SK-N-SH (cell line): ENCODE data around the gene ZIC1. TPM values are rescaled to one million over a fixed set of nuclear protein-coding genes. Genes with fewer than 3 reads are reported as not detected.

Source experiments
- CTCF ChIA-PET: fragments of 300-600, 350-600 bp; formaldehyde crosslinking; extraction: SDS; loops from one replicate; lab custom pipeline; 2021; lab: Yijun Ruan, JAX
- POLR2A ChIA-PET: fragments of 350-600 bp; sonication (Branson Sonifier 250); formaldehyde crosslinking; extraction: SDS; loops from one replicate; lab custom pipeline; 2020; ENCODE audit warnings: antibody characterized with exemption, inconsistent platforms; lab: Yijun Ruan, JAX
- DNase-seq: peaks from one replicate; pipeline ENCODE4 v3.0.0; 2012
- H2AFZ ChIP-seq: fragments of 200-600 bp; sonication (generic); 2 replicates; pipeline ENCODE4 v1.8.1; 2016; ENCODE audit warnings: antibody characterized with exemption, mild to moderate bottlenecking, low read depth
- H3F3A ChIP-seq: fragments of 200-600 bp; sonication (generic); replicated peaks from 2 replicates; pipeline ENCODE3; 2016; ENCODE audit warnings: antibody characterized with exemption, mild to moderate bottlenecking; ENCODE audit not compliant: insufficient read depth
- H3K27ac ChIP-seq, 2 experiments: fragments of 200-500 bp in 1 of 2; fragments of 200-600 bp in 1 of 2; sonication (Bioruptor generic) in 1 of 2; sonication (generic), shearing (Covaris generic) in 1 of 2; 2 replicates each; pipeline versions ENCODE4 v1.5.1 to v1.6.1; 2014 to 2016; ENCODE audit warnings: low read depth in 2 of 2, inconsistent platforms in 1 of 2, low read length in 1 of 2, mild to moderate bottlenecking in 1 of 2, mixed read lengths in 1 of 2
- H3K27me3 ChIP-seq: fragments of 200-600 bp; sonication (generic), shearing (Covaris generic); 2 replicates; pipeline ENCODE4 v1.6.1; 2016; ENCODE audit warnings: mixed run types; ENCODE audit not compliant: insufficient read depth
- H3K36me3 ChIP-seq, 2 experiments: fragments of 200-500 bp in 1 of 2; fragments of 200-600 bp in 1 of 2; sonication (Bioruptor generic) in 1 of 2; sonication (generic) in 1 of 2; replicated peaks in 1 of 2; 2 replicates each; pipeline versions ENCODE3 to v1.5.1; 2014 to 2016; ENCODE audit warnings: low read length in 1 of 2, mild to moderate bottlenecking in 1 of 2; ENCODE audit not compliant: insufficient read depth in 2 of 2, control insufficient read depth in 1 of 2
- H3K4me1 ChIP-seq, 2 experiments: fragments of 200-500 bp in 1 of 2; fragments of 200-600 bp in 1 of 2; sonication (Bioruptor generic) in 1 of 2; sonication (generic), shearing (Covaris generic) in 1 of 2; 2 replicates each; pipeline versions ENCODE4 v1.5.1 to v1.6.1; 2014 to 2016; ENCODE audit warnings: low read depth in 1 of 2, low read length in 1 of 2, mixed run types in 1 of 2; ENCODE audit not compliant: insufficient read depth in 2 of 2, control insufficient read depth in 1 of 2
- H3K4me2 ChIP-seq: fragments of 200-600 bp; sonication (generic), shearing (Covaris generic); 2 replicates; pipeline ENCODE4 v1.6.1; 2017; ENCODE audit warnings: mixed run types
- H3K4me3 ChIP-seq, 2 experiments: fragments of 200-500 bp in 1 of 2; fragments of 200-600 bp in 1 of 2; sonication (Bioruptor generic) in 1 of 2; sonication (generic), shearing (Covaris generic) in 1 of 2; 2 replicates each; pipeline versions ENCODE4 v1.5.1 to v1.8.1; 2014 to 2016; ENCODE audit warnings: low read depth in 2 of 2, inconsistent platforms in 1 of 2, low read length in 1 of 2, mild to moderate bottlenecking in 1 of 2, mixed read lengths in 1 of 2, moderate library complexity in 1 of 2
- H3K79me2 ChIP-seq: fragments of 200-600 bp; sonication (generic); 2 replicates; pipeline ENCODE4 v1.8.1; 2017; ENCODE audit warnings: mild to moderate bottlenecking; ENCODE audit not compliant: insufficient read depth
- H3K9ac ChIP-seq: fragments of 200-600 bp; sonication (generic); 2 replicates; pipeline ENCODE4 v1.6.1; 2017; ENCODE audit warnings: mixed run types
- H3K9me2 ChIP-seq: fragments of 200-600 bp; sonication (generic); 2 replicates; pipeline ENCODE4 v1.6.1; 2017; ENCODE audit warnings: mixed run types
- H3K9me3 ChIP-seq: fragments of 200-600 bp; sonication (generic); 2 replicates; pipeline ENCODE4 v1.6.1; 2017; ENCODE audit warnings: mixed run types, mild to moderate bottlenecking, moderate library complexity
- H4K20me1 ChIP-seq: fragments of 200-600 bp; sonication (generic); 2 replicates; pipeline ENCODE4 v1.6.1; 2017; ENCODE audit warnings: mild to moderate bottlenecking, mixed run types; ENCODE audit not compliant: insufficient read depth
- GATA2 ChIP-seq: sonication (generic); formaldehyde crosslinking; IDR thresholded peaks from 2 replicates; pipeline ENCODE4 v1.5.0; 2020; ENCODE audit warnings: mild to moderate bottlenecking, missing genetic modification reagents
- MEF2A ChIP-seq: IDR thresholded peaks from 2 replicates; pipeline ENCODE4 v1.4.0; 2012; ENCODE audit warnings: low read depth, borderline replicate concordance
- MXI1 ChIP-seq: IDR thresholded peaks from 2 replicates; pipeline ENCODE4 v1.6.1; 2012; ENCODE audit warnings: mild to moderate bottlenecking, low read depth, low read length, improper control_type of control experiment
- NFIC ChIP-seq: IDR thresholded peaks from 2 replicates; pipeline ENCODE4 v1.4.0; 2012; ENCODE audit warnings: borderline replicate concordance
- NRF1 ChIP-seq: IDR thresholded peaks from 2 replicates; pipeline ENCODE4 v1.6.1; 2012; ENCODE audit warnings: low read depth, mild to moderate bottlenecking, low read length
- POLR2AphosphoS5 ChIP-seq: IDR thresholded peaks from 2 replicates; pipeline ENCODE4 v1.6.1; 2012; ENCODE audit warnings: low read depth, low read length
- RFX5 ChIP-seq: IDR thresholded peaks from 2 replicates; pipeline ENCODE4 v1.6.1; 2012; ENCODE audit warnings: mild to moderate bottlenecking, improper control_type of control experiment, low read length
- SMC3 ChIP-seq: IDR thresholded peaks from 2 replicates; pipeline ENCODE4 v1.6.1; 2012; ENCODE audit warnings: low read depth, low read length, improper control_type of control experiment
- YY1 ChIP-seq: IDR thresholded peaks from 2 replicates; pipeline ENCODE4 v1.4.0; 2012; ENCODE audit warnings: low read depth, mild to moderate bottlenecking
- WGBS: methylation state at CpG from one replicate; pipeline ENCODE4 v1.1.6; 2017; ENCODE audit warnings: low lambda C conversion rate; 5-methylcytosine and 5-hydroxymethylcytosine counted together
- polyA plus RNA-seq, 3 experiments: library from polyadenylated mRNA; depleted of rRNA; stranded (reverse); fragments of >200 nt; gene quantifications; 2 replicates each; pipeline ENCODE4 v1.2.3, GENCODE V29; 2012
- TF ChIP-seq, protein P1 (sequence below): IDR thresholded peaks from 2 replicates; pipeline ENCODE4; 2012
- TF ChIP-seq, protein P2 (sequence below): fragments of 150-350 bp; IDR thresholded peaks from 2 replicates; pipeline ENCODE4 v1.6.1; 2016; ENCODE audit warnings: mild to moderate bottlenecking, low read depth, low read length
- TF ChIP-seq, protein P3 (sequence below): IDR thresholded peaks from 2 replicates; pipeline ENCODE4 v1.4.0; 2012; ENCODE audit warnings: low read depth
- TF ChIP-seq, protein P4 (sequence below): IDR thresholded peaks from 2 replicates; pipeline ENCODE4 v1.6.1; 2012; ENCODE audit warnings: mild to moderate bottlenecking, low read depth, low read length, moderate library complexity
- TF ChIP-seq, protein P5 (sequence below): fragments of 200-600 bp; sonication (generic); IDR thresholded peaks from 2 replicates; pipeline ENCODE4 v1.6.1; 2017; ENCODE audit warnings: antibody characterized with exemption, mild to moderate bottlenecking, moderate library complexity

Gene ZIC1
- polyA plus RNA-seq, 1 of the 3 experiments (the other 2 are of a cell fraction): 16.7 TPM

DNA sequence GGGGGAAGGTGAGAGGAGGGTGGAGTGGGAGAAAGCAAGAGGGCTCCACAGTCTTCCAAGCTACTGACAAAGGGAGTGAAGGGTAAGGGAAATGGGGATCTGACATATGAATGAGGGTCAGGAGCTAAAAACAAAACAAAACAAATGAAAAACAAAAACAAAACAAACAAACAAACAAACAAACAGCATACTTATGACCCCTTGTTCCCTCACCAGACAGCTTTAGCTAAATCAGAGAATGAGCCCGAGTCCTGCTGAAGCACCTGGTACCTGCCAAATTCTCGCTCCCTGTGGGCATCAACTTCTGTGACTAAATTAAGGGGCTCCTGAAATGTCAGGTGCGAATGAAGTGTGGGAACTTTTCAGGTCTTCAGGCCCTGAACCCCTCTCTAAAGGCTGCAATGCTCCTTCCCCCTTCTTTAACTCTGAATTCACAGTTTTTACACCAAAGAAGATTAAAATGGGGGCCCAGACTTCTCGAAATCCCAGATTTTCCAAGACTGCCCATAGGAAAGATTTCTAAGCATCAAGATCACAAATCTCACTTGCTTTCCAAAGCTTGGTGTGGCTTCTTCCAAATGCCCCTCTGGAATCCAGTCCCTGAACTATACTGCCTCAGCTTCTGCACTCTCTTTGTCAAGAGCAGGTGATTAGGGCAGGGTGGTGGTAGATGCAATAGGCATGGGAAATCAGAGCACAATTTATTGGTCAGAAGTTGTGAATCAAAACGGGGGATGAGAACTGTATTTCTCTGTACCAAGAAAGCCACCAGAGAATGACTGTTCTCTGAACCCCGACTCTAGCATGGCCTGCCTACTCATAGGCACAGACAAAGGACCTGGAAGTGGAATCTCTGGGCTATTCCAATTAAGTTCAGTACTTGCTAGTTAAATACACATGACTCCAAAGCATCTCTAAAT is 43.7 kb upstream of the ZIC1 start:
- H3K9me2 ChIP-seq: no peaks in the 10 kb centered on the region
- no peaks in the 10 kb centered on the region for H4K20me1 ChIP-seq
- ChIA-PET CTCF (no interaction called here), POLR2A (no interaction called here)
- H3F3A ChIP-seq: no peaks in the 10 kb centered on the region
- no peak overlapping the region for H3K9ac ChIP-seq
- DNase-seq: no peak
- TF ChIP-seq, protein P1, sequence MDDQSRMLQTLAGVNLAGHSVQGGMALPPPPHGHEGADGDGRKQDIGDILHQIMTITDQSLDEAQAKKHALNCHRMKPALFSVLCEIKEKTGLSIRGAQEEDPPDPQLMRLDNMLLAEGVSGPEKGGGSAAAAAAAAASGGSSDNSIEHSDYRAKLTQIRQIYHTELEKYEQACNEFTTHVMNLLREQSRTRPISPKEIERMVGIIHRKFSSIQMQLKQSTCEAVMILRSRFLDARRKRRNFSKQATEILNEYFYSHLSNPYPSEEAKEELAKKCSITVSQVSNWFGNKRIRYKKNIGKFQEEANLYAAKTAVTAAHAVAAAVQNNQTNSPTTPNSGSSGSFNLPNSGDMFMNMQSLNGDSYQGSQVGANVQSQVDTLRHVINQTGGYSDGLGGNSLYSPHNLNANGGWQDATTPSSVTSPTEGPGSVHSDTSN: no peak
- TF ChIP-seq POLR2AphosphoS5 (no peak), YY1 (no peak), NFIC (no peak), NRF1 (no peak), MXI1 (no peak), SMC3 (no peak), MEF2A (no peak), GATA2 (no peak), RFX5 (no peak)
- TF ChIP-seq, protein P2, sequence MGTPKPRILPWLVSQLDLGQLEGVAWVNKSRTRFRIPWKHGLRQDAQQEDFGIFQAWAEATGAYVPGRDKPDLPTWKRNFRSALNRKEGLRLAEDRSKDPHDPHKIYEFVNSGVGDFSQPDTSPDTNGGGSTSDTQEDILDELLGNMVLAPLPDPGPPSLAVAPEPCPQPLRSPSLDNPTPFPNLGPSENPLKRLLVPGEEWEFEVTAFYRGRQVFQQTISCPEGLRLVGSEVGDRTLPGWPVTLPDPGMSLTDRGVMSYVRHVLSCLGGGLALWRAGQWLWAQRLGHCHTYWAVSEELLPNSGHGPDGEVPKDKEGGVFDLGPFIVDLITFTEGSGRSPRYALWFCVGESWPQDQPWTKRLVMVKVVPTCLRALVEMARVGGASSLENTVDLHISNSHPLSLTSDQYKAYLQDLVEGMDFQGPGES: no peak
- TF ChIP-seq, protein P3, sequence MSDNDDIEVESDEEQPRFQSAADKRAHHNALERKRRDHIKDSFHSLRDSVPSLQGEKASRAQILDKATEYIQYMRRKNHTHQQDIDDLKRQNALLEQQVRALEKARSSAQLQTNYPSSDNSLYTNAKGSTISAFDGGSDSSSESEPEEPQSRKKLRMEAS: no peak
- TF ChIP-seq, protein P4, sequence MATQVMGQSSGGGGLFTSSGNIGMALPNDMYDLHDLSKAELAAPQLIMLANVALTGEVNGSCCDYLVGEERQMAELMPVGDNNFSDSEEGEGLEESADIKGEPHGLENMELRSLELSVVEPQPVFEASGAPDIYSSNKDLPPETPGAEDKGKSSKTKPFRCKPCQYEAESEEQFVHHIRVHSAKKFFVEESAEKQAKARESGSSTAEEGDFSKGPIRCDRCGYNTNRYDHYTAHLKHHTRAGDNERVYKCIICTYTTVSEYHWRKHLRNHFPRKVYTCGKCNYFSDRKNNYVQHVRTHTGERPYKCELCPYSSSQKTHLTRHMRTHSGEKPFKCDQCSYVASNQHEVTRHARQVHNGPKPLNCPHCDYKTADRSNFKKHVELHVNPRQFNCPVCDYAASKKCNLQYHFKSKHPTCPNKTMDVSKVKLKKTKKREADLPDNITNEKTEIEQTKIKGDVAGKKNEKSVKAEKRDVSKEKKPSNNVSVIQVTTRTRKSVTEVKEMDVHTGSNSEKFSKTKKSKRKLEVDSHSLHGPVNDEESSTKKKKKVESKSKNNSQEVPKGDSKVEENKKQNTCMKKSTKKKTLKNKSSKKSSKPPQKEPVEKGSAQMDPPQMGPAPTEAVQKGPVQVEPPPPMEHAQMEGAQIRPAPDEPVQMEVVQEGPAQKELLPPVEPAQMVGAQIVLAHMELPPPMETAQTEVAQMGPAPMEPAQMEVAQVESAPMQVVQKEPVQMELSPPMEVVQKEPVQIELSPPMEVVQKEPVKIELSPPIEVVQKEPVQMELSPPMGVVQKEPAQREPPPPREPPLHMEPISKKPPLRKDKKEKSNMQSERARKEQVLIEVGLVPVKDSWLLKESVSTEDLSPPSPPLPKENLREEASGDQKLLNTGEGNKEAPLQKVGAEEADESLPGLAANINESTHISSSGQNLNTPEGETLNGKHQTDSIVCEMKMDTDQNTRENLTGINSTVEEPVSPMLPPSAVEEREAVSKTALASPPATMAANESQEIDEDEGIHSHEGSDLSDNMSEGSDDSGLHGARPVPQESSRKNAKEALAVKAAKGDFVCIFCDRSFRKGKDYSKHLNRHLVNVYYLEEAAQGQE: no peak
- TF ChIP-seq, protein P5, sequence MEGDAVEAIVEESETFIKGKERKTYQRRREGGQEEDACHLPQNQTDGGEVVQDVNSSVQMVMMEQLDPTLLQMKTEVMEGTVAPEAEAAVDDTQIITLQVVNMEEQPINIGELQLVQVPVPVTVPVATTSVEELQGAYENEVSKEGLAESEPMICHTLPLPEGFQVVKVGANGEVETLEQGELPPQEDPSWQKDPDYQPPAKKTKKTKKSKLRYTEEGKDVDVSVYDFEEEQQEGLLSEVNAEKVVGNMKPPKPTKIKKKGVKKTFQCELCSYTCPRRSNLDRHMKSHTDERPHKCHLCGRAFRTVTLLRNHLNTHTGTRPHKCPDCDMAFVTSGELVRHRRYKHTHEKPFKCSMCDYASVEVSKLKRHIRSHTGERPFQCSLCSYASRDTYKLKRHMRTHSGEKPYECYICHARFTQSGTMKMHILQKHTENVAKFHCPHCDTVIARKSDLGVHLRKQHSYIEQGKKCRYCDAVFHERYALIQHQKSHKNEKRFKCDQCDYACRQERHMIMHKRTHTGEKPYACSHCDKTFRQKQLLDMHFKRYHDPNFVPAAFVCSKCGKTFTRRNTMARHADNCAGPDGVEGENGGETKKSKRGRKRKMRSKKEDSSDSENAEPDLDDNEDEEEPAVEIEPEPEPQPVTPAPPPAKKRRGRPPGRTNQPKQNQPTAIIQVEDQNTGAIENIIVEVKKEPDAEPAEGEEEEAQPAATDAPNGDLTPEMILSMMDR: no peak
- no peaks in the 10 kb centered on the region for H3K79me2 ChIP-seq
- peaks cover 0 to 2% of the 10 kb centered on the region in 2 experiments; a peak in 1 of 4 replicates for H3K4me1 ChIP-seq
- H3K36me3 ChIP-seq: no peaks in the 10 kb centered on the region
- H3K4me3 ChIP-seq: no peak overlapping the region
- no peak overlapping the region for H2AFZ ChIP-seq
- WGBS: 16% methylated on average over 6 of the region's 6 CpGs
- H3K27ac ChIP-seq: no peak overlapping the region
- H3K9me3 ChIP-seq: no peaks in the 10 kb centered on the region
- no peak overlapping the region for H3K4me2 ChIP-seq
- peaks cover 52% of the 10 kb centered on the region for H3K27me3 ChIP-seq
